Mucosa of descending colon (tissue), 3 donors: ENCODE data around the gene TOX3. TPM values are rescaled to one million over a fixed set of nuclear protein-coding genes. Genes with fewer than 3 reads are reported as not detected.

Experiments
- ATAC-seq: fragments of 200-7000 bp; cut with Tn5 transposase; one replicate; pipeline ENCODE4 v1.9.1; 2020; ENCODE audit warnings: mild to moderate bottlenecking, moderate library complexity
- DNase-seq, 3 donors: peaks; one replicate each; pipeline ENCODE4 v3.0.0-alpha.2; 2020
- H3K36me3 ChIP-seq: fragments of 200-600 bp; one replicate; pipeline ENCODE4 v1.8.0; 2021; ENCODE audit warnings: low read depth, mild to moderate bottlenecking
- H3K4me1 ChIP-seq: fragments of 200-600 bp; one replicate; pipeline ENCODE4 v1.8.0; 2021; ENCODE audit warnings: low read depth, mild to moderate bottlenecking
- H3K4me3 ChIP-seq: fragments of 200-600 bp; one replicate; pipeline ENCODE4 v1.8.0; 2021; ENCODE audit warnings: mild to moderate bottlenecking
- H3K9me3 ChIP-seq: fragments of 200-600 bp; one replicate; pipeline ENCODE4 v1.8.0; 2021; ENCODE audit warnings: mild to moderate bottlenecking
- intact Hi-C, 2 donors: fragments of 100-400 bp; cut with DNase I in 1 of 2; cut with micrococcal nuclease in 1 of 2; formaldehyde crosslinking; loops; one replicate each; pipeline versions ENCODE4 v1.11.0 to v1.11.1; 2022; cut with DNase I, micrococcal nuclease
- total RNA-seq, 3 donors: library from RNA; stranded (reverse); fragmentation: NEBNext Ultra II Directional in 2 of 3; extraction: Animal tissue kit (Norgen Biotek cat#: 25700) in 2 of 3; gene quantifications; one replicate each; pipeline versions ENCODE4 v1.2.1 to v1.2.4, GENCODE V29; 2021 to 2023
- TF ChIP-seq, protein P1 (sequence below): fragments of 200-600 bp; IDR thresholded peaks from one replicate; pipeline ENCODE4 v1.8.0; 2022; ENCODE audit warnings: antibody characterized with exemption, mild to moderate bottlenecking
- donor health status: DM: no; HTN: no; CAD: no; lungs with moderate emphysema.
- donor health status: DM: no; HTN: no; CAD: no.
- donor health status: DM: no; HTN: yes; CAD: no.

TOX3 gene
- total RNA-seq, 3 donors from 2014 or later: 16.0 to 47.6 (median 42.3) TPM

- intact Hi-C loops: no loop called here
- H3K4me3 ChIP-seq: no peak overlapping the region
- no peaks in the 10 kb centered on the region for H3K4me1 ChIP-seq
- no peaks in the 10 kb centered on the region for H3K36me3 ChIP-seq
- no peaks in the 10 kb centered on the region for H3K9me3 ChIP-seq
- DNase-seq: no peak
- TF ChIP-seq, protein P1, sequence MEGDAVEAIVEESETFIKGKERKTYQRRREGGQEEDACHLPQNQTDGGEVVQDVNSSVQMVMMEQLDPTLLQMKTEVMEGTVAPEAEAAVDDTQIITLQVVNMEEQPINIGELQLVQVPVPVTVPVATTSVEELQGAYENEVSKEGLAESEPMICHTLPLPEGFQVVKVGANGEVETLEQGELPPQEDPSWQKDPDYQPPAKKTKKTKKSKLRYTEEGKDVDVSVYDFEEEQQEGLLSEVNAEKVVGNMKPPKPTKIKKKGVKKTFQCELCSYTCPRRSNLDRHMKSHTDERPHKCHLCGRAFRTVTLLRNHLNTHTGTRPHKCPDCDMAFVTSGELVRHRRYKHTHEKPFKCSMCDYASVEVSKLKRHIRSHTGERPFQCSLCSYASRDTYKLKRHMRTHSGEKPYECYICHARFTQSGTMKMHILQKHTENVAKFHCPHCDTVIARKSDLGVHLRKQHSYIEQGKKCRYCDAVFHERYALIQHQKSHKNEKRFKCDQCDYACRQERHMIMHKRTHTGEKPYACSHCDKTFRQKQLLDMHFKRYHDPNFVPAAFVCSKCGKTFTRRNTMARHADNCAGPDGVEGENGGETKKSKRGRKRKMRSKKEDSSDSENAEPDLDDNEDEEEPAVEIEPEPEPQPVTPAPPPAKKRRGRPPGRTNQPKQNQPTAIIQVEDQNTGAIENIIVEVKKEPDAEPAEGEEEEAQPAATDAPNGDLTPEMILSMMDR: no peak
- ATAC-seq: no peak
These were observed 73.8 kb downstream of the TOX3 start for GRCh38 chr16:52473096-52473495.

GRCh38 chr16:52471650-52472370, 75.1 kb downstream of the TOX3 start:
- H3K4me1 ChIP-seq: no peaks in the 10 kb centered on the region

DNA sequence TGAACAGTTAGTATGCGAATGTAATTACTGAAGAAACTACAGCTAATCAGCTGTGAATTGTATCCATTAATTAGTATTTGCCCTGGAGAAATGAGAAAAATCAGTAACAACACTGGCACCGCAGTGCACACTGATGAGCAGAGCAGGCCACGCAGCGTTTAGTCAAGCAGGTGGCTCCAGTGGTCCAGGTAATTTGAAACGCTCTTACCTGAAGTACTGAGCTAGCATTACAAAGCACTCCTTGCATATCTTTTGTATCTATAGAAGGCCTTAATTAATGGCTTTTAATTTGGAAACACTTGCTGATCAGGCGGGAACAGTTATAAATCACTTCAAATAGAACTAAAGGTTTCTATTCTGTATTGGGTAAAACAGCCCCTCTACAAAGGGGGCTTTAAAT, 76.4 kb downstream of the TOX3 start:
- H3K36me3 ChIP-seq: no peaks in the 10 kb centered on the region
- H3K4me1 ChIP-seq: peaks cover 7% of the 10 kb centered on the region
- no peak overlapping the region for H3K4me3 ChIP-seq
- H3K9me3 ChIP-seq: no peaks in the 10 kb centered on the region
- intact Hi-C loops: no loop called here
- TF ChIP-seq, protein P1: no peak
- no peak for ATAC-seq
- no peak for DNase-seq

More at GRCh38 chr16:52471650-52472370, 75.1 kb downstream of the TOX3 start:
- no peaks in the 10 kb centered on the region for H3K36me3 ChIP-seq
- TF ChIP-seq, protein P1: no peak
- ATAC-seq (peak; percentile 61), DNase-seq (no peak)
- H3K9me3 ChIP-seq: no peaks in the 10 kb centered on the region
- intact Hi-C loops: no loop called here
- H3K4me3 ChIP-seq: no peak overlapping the region

DNA sequence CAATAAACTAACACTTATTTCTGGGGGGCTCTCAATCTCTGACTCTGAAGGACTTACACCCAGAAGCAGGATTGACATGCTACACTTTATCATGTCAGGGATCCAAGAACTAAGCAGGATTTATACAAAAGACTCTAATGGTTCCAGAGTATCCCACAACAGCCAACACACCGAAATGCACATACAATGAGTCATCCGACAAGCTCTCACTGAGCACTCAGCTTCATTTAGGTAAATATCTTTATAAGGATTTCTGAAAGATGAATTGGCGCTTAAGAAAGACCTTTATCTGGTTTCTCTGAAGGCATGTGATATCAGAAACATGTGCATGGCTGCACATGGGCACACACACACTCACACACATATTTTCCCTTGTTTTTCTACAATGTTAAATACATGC, 77.2 kb downstream of the TOX3 start:
- Histone ChIP-seq H3K36me3 (no peaks in the 10 kb centered on the region), H3K4me3 (no peak overlapping the region), H3K4me1 (peaks cover 7% of the 10 kb centered on the region), H3K9me3 (no peaks in the 10 kb centered on the region)
- intact Hi-C loops: no loop called here
- TF ChIP-seq, protein P1: no peak
- no peak for DNase-seq
- peak; percentile 49 for ATAC-seq

GRCh38 chr16:52469091-52469490, 77.9 kb downstream of the TOX3 start:
- ATAC-seq (no peak), DNase-seq (no peak)
- H3K4me3 ChIP-seq: no peak overlapping the region
- intact Hi-C loops: no loop called here
- H3K9me3 ChIP-seq: no peaks in the 10 kb centered on the region
- TF ChIP-seq, protein P1: no peak
- H3K36me3 ChIP-seq: no peaks in the 10 kb centered on the region
- peaks cover 7% of the 10 kb centered on the region for H3K4me1 ChIP-seq
